ENCODE measurements around the gene AMBP.

Gene AMBP

GRCh38 chr9:114031037-114031630, 47.0 kb downstream of the AMBP start:
- no peak for DNase-seq (ENCODE audit: low read depth)

GRCh38 chr9:114030364-114030763, 47.7 kb downstream of the AMBP start:
- no peak for DNase-seq (ENCODE audit: low read depth)

- DNase-seq (ENCODE audit: low read depth): no peak
Measured at GRCh38 chr9:114029311-114030170, 48.6 kb downstream of the AMBP start.

- DNase-seq (ENCODE audit: low read depth): no peak
Measured at GRCh38 chr9:114028646-114029045, 49.5 kb downstream of the AMBP start.

GRCh38 chr9:114027863-114028465, 50.1 kb downstream of the AMBP start:
- DNase-seq (ENCODE audit: low read depth): no peak

GRCh38 chr9:114027159-114027862, 50.8 kb downstream of the AMBP start:
- no peak for DNase-seq (ENCODE audit: low read depth)

- no peak for DNase-seq (ENCODE audit: low read depth)
Measured at GRCh38 chr9:114026335-114026734, 51.8 kb downstream of the AMBP start.

GRCh38 chr9:114025760-114026159, 52.3 kb downstream of the AMBP start:
- no peak for DNase-seq (ENCODE audit: low read depth)

- no peak for DNase-seq (ENCODE audit: low read depth)
Measured at GRCh38 chr9:114025196-114025753, 52.8 kb downstream of the AMBP start.

GRCh38 chr9:114023961-114024360, 54.1 kb downstream of the AMBP start:
- DNase-seq (ENCODE audit: low read depth): no peak

- DNase-seq (ENCODE audit: low read depth): no peak
Measured at GRCh38 chr9:114021578-114021977, 56.5 kb downstream of the AMBP start.

GRCh38 chr9:114017741-114018715, 60.1 kb downstream of the AMBP start:
- no peak for DNase-seq (ENCODE audit: low read depth)

- no peak for DNase-seq (ENCODE audit: low read depth)
Measured at GRCh38 chr9:114016629-114017423, 61.3 kb downstream of the AMBP start.

GRCh38 chr9:114016101-114016500, 62.0 kb downstream of the AMBP start:
- no peak for DNase-seq (ENCODE audit: low read depth)

GRCh38 chr9:114015607-114016006, 62.5 kb downstream of the AMBP start:
- no peak for DNase-seq (ENCODE audit: low read depth)

GRCh38 chr9:114014044-114014443, 64.1 kb downstream of the AMBP start:
- no peak for DNase-seq (ENCODE audit: low read depth)

- no peak for DNase-seq (ENCODE audit: low read depth)
Measured at GRCh38 chr9:114012126-114012525, 66.0 kb downstream of the AMBP start.

- no peak for DNase-seq (ENCODE audit: low read depth)
Measured at GRCh38 chr9:114011313-114011712, 66.8 kb downstream of the AMBP start.
